Spleen (tissue), 11 donors: ENCODE measurements around the gene C9. TPM values are rescaled to one million over a fixed set of nuclear protein-coding genes. Genes with fewer than 3 reads are reported as not detected.
"Not testable (repeated sequence)": the region's sequence is repeated elsewhere in the genome, so short reads cannot be mapped to it uniquely, and the experiment has no call there.

Experiments
- DNase-seq: peaks from one replicate; pipeline ENCODE4 v3.0.0-alpha.2; 2020
- H3K27ac ChIP-seq, 8 donors: fragments of 200-600 bp; sonication (generic) in 7 of 8; 1 replicate in 4 of 8; 2 replicates in 4 of 8; pipeline versions ENCODE4 v1.5.0 to v1.8.0; 2016 to 2021; ENCODE audit warnings: inconsistent platforms in 4 of 8, mild to moderate bottlenecking in 4 of 8, moderate library complexity in 1 of 8
- H3K27me3 ChIP-seq, 7 donors: fragments of 200-600 bp; sonication (generic) in 6 of 7; replicated peaks in 1 of 7; 1 replicate in 4 of 7; 2 replicates in 3 of 7; pipeline versions ENCODE4 v1.5.0 to v1.8.0; 2016 to 2021; ENCODE audit warnings: inconsistent platforms in 3 of 7, mild to moderate bottlenecking in 1 of 7
- H3K36me3 ChIP-seq, 6 donors: fragments of 200-600 bp; sonication (generic) in 5 of 6; 1 replicate in 4 of 6; 2 replicates in 2 of 6; pipeline versions ENCODE4 v1.5.0 to v1.8.0; 2016 to 2021; ENCODE audit warnings: inconsistent platforms in 2 of 6
- H3K4me1 ChIP-seq, 6 donors: fragments of 200-600 bp; sonication (generic) in 5 of 6; 1 replicate in 3 of 6; 2 replicates in 3 of 6; pipeline versions ENCODE4 v1.5.0 to v1.8.0; 2016 to 2021; ENCODE audit warnings: inconsistent platforms in 3 of 6
- H3K4me3 ChIP-seq, 8 donors: fragments of 200-600 bp; sonication (generic) in 7 of 8; 1 replicate in 4 of 8; 2 replicates in 4 of 8; pipeline versions ENCODE4 v1.5.0 to v1.8.0; 2016 to 2021; ENCODE audit warnings: inconsistent platforms in 4 of 8, mild to moderate bottlenecking in 4 of 8, moderate library complexity in 2 of 8
- H3K9me3 ChIP-seq, 8 donors: fragments of 200-600 bp; sonication (generic) in 7 of 8; 1 replicate in 4 of 8; 2 replicates in 4 of 8; pipeline versions ENCODE4 v1.5.0 to v1.8.0; 2016 to 2021; ENCODE audit warnings: inconsistent platforms in 4 of 8
- CTCF ChIP-seq, 11 experiments: fragments of 200-600 bp in 7 of 11; fragments of 450-650 bp in 4 of 11; sonication (generic) in 4 of 11; IDR thresholded peaks in 8 of 11; conservative IDR thresholded peaks in 3 of 11; 1 replicate in 7 of 11; 2 replicates in 4 of 11; pipeline versions ENCODE4 v1.4.0 to v1.8.0; 2016 to 2021; ENCODE audit warnings: antibody characterized with exemption in 11 of 11, inconsistent platforms in 4 of 11, mild to moderate bottlenecking in 1 of 11
- POLR2A ChIP-seq, 3 donors: fragments of 450-650 bp; IDR thresholded peaks; one replicate each; pipeline ENCODE4 v1.5.1; 2017; ENCODE audit warnings: antibody characterized with exemption in 3 of 3, mild to moderate bottlenecking in 1 of 3
- POLR2AphosphoS5 ChIP-seq, 3 donors: sonication (generic); formaldehyde crosslinking; IDR thresholded peaks; one replicate each; pipeline ENCODE4 v1.5.1; 2017; ENCODE audit warnings: antibody characterized with exemption in 3 of 3
- WGBS, 5 donors: extraction: QIAGEN DNeasy Blood & Tissue Kit in 3 of 5; methylation state at CpG; one replicate each; pipeline versions ENCODE4 v1.1.5 to v1.1.7; 2013 to 2018; 5-methylcytosine and 5-hydroxymethylcytosine counted together
- intact Hi-C: fragments of 100-400 bp; cut with DNase I; formaldehyde crosslinking; loops from one replicate; pipeline ENCODE4 v1.15.0; 2023; ENCODE audit warnings: low total_unique reads
- polyA plus RNA-seq, 3 donors: library from polyadenylated mRNA; stranded (reverse); fragments of 200-250 nt; gene quantifications; one replicate each; pipeline ENCODE4 v1.2.1, GENCODE V29; 2013
- total RNA-seq, 7 donors: library from RNA; depleted of rRNA in 3 of 7; stranded (reverse); fragments of >200 nt in 3 of 7; fragmentation: NEBNext Ultra II Directional in 4 of 7; extraction: Animal tissue kit (Norgen Biotek cat#: 25700) in 4 of 7; gene quantifications; one replicate each; pipeline versions ENCODE4 v1.1.0 to v1.2.1, GENCODE V29; 2016 to 2021
- donor health status: healthy with polysubstance abuse.
- donor health status: DM: no; HTN: no; CAD: no; lungs with moderate emphysema.
- donor health status: DM: no; HTN: no; CAD: no.
- donor health status: Bipolar disorder and iron deficiency.
- donor health status: healthy.
- donor health status: DM: no; HTN: no; CAD: no.
- donor health status: DM: yes; HTN: yes; CAD: no.

C9 gene
- total and polyA plus RNA-seq, 10 donors: 0.55 TPM; not detected in 9

GRCh38 chr5:39319395-39319794 is 44.9 kb downstream of the C9 start:
- peaks cover 0 to 5% (median 0%) of the 10 kb centered on the region in 7 donors for H3K27me3 ChIP-seq
- intact Hi-C loops: no loop called here
- H3K4me3 ChIP-seq: no peak overlapping the region
- no peak overlapping the region for H3K27ac ChIP-seq
- no peak for DNase-seq
- TF ChIP-seq POLR2AphosphoS5 (IDR thresholded peaks at IDR 0.05): no peak
- TF ChIP-seq POLR2A (IDR thresholded peaks at IDR 0.05): no peak
- no peak for TF ChIP-seq CTCF (IDR thresholded peaks at IDR 0.05 in 8 of 11, conservative IDR thresholded peaks at IDR 0.05 in 3 of 11)
- WGBS, 5 donors: 75 to 100% (median 93%) methylated on average over 1 to 3 of the region's 3 CpGs
- no peaks in the 10 kb centered on the region for H3K4me1 ChIP-seq
- peaks cover 0 to 15% (median 2%) of the 10 kb centered on the region in 8 donors for H3K9me3 ChIP-seq
- H3K36me3 ChIP-seq: no peaks in the 10 kb centered on the region

- H3K36me3 ChIP-seq, H3K27ac ChIP-seq, H3K4me3 ChIP-seq, intact Hi-C loops, DNase-seq, H3K27me3 ChIP-seq, H3K4me1 ChIP-seq: not testable (repeated sequence)
- WGBS, 5 donors: 66 to 89% (median 83%) methylated on average over 3 of the region's 3 CpGs
- H3K9me3 ChIP-seq: peaks cover 0 to 15% (median 2%) of the 10 kb centered on the region in 8 donors
Observed at GRCh38 chr5:39316464-39316863, 47.8 kb downstream of the C9 start.

GRCh38 chr5:39315995-39316394 is 48.3 kb downstream of the C9 start:
- intact Hi-C loops: no loop called here
- 65 to 82% (median 79%) methylated on average over 4 of the region's 4 CpGs for WGBS, 5 donors
- no peak for DNase-seq
- Histone ChIP-seq H3K9me3 (peaks cover 0 to 15% (median 2%) of the 10 kb centered on the region in 8 donors), H3K4me3 (no peak overlapping the region), H3K4me1 (no peaks in the 10 kb centered on the region), H3K36me3 (no peaks in the 10 kb centered on the region), H3K27me3 (peaks cover 0 to 5% (median 0%) of the 10 kb centered on the region in 7 donors), H3K27ac (no peak overlapping the region)
- TF ChIP-seq POLR2A (IDR thresholded peaks at IDR 0.05) (no peak), POLR2AphosphoS5 (IDR thresholded peaks at IDR 0.05) (no peak), CTCF (IDR thresholded peaks at IDR 0.05 in 8 of 11, conservative IDR thresholded peaks at IDR 0.05 in 3 of 11) (no peak)

- Histone ChIP-seq H3K9me3 (peaks cover 0 to 10% (median 0%) of the 10 kb centered on the region in 8 donors), H3K4me1 (no peaks in the 10 kb centered on the region), H3K27ac (no peak overlapping the region), H3K4me3 (no peak overlapping the region), H3K36me3 (no peaks in the 10 kb centered on the region), H3K27me3 (peaks cover 0 to 4% (median 0%) of the 10 kb centered on the region in 7 donors)
- intact Hi-C loops: no loop called here
- no peak for DNase-seq
- 85 to 97% (median 94%) methylated on average over 1 of the region's 1 CpG for WGBS, 5 donors
- TF ChIP-seq POLR2A (IDR thresholded peaks at IDR 0.05) (no peak), CTCF (IDR thresholded peaks at IDR 0.05 in 8 of 11, conservative IDR thresholded peaks at IDR 0.05 in 3 of 11) (no peak), POLR2AphosphoS5 (IDR thresholded peaks at IDR 0.05) (no peak)
Observed at GRCh38 chr5:39314591-39314990, 49.7 kb downstream of the C9 start.

GRCh38 chr5:39309534-39309933 is 54.8 kb downstream of the C9 start:
- intact Hi-C loops: no loop called here
- 82 to 93% (median 88%) methylated on average over 1 of the region's 1 CpG for WGBS, 5 donors
- DNase-seq: no peak

More at GRCh38 chr5:39309534-39309933, 54.8 kb downstream of the C9 start:
- no peaks in the 10 kb centered on the region for H3K36me3 ChIP-seq
- no peaks in the 10 kb centered on the region for H3K4me1 ChIP-seq
- no peak for TF ChIP-seq CTCF (IDR thresholded peaks at IDR 0.05 in 8 of 11, conservative IDR thresholded peaks at IDR 0.05 in 3 of 11)
- TF ChIP-seq POLR2AphosphoS5 (IDR thresholded peaks at IDR 0.05): no peak
- TF ChIP-seq POLR2A (IDR thresholded peaks at IDR 0.05): no peak
- no peaks in the 10 kb centered on the region for H3K27me3 ChIP-seq
- H3K9me3 ChIP-seq: no peaks in the 10 kb centered on the region
- H3K4me3 ChIP-seq: no peak overlapping the region
- H3K27ac ChIP-seq: no peak overlapping the region
